ENCODE results near the gene PDS5B.

DNA sequence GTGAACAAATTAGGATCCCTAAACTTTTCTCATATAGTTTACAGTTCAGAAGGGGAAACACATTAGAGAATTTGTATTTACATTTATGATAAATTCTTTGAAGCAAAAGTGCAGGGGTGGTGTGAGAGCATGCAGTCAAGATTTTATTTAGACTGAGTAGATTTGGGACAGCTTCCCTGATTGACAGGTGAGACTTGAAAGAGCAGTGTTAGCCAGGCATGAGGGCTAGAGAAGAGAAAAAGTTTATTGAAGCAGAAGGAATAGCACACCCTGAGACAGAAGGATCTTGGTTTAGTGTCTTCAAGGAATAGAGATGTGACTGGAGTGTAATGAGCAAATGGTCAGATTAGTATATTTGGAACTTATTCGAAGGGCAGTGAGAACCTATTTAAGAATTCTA, 50.5 kb downstream of the PDS5B start:
- TF ChIP-seq, protein P1, sequence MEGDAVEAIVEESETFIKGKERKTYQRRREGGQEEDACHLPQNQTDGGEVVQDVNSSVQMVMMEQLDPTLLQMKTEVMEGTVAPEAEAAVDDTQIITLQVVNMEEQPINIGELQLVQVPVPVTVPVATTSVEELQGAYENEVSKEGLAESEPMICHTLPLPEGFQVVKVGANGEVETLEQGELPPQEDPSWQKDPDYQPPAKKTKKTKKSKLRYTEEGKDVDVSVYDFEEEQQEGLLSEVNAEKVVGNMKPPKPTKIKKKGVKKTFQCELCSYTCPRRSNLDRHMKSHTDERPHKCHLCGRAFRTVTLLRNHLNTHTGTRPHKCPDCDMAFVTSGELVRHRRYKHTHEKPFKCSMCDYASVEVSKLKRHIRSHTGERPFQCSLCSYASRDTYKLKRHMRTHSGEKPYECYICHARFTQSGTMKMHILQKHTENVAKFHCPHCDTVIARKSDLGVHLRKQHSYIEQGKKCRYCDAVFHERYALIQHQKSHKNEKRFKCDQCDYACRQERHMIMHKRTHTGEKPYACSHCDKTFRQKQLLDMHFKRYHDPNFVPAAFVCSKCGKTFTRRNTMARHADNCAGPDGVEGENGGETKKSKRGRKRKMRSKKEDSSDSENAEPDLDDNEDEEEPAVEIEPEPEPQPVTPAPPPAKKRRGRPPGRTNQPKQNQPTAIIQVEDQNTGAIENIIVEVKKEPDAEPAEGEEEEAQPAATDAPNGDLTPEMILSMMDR (IDR thresholded peaks at IDR 0.05), result no peak
- no peak for TF ChIP-seq POLR2A (IDR thresholded peaks at IDR 0.05)

All from tibial nerve (tissue), 3 donors.